A673 (cell line): ENCODE measurements around the gene GPBP1L1. TPM values are rescaled to one million over a fixed set of nuclear protein-coding genes. Genes with fewer than 3 reads are reported as not detected.

ENCODE experiments used
- BruUV-seq: library from RNA; stranded (reverse); fragments of 400-500 nt; replicated peaks from 2 replicates; lab custom pipeline; 2021; lab: Mats Ljungman, UMichigan
- CTCF ChIA-PET: fragments of 300-600 bp; sonication (Branson Sonifier 250); formaldehyde crosslinking; loops from one replicate; lab custom pipeline; 2022; ENCODE audit warnings: antibody characterized with exemption; lab: Charles Lee
- POLR2A ChIA-PET: fragments of 300-600 bp; sonication (Branson Sonifier 250); formaldehyde crosslinking; loops from one replicate; lab custom pipeline; 2022; ENCODE audit warnings: antibody characterized with exemption; ENCODE audit not compliant: low non-redundant PET; lab: Charles Lee
- DNase-seq: peaks from one replicate; pipeline ENCODE4 v3.0.0-alpha.2; 2015; ENCODE audit warnings: low spot score
- H3K27ac ChIP-seq: fragments of 200-600 bp; sonication (generic); 2 replicates; pipeline ENCODE4 v1.5.1; 2016; ENCODE audit warnings: mixed run types, low read depth, mild to moderate bottlenecking, mixed read lengths, antibody characterized with exemption, low read length; ENCODE audit not compliant: poor library complexity, severe bottlenecking
- H3K27me3 ChIP-seq: fragments of 200-600 bp; sonication (generic); replicated peaks from 2 replicates; pipeline ENCODE4 v1.6.1; 2017; ENCODE audit warnings: mixed run types, low read depth, mild to moderate bottlenecking, mixed read lengths, antibody characterized with exemption, low read length; ENCODE audit not compliant: insufficient read depth, poor library complexity
- H3K36me3 ChIP-seq: fragments of 200-600 bp; sonication (generic); 2 replicates; pipeline ENCODE4 v1.6.1; 2016; ENCODE audit warnings: mixed run types, mild to moderate bottlenecking, mixed read lengths, antibody characterized with exemption, low read length; ENCODE audit not compliant: insufficient read depth, poor library complexity, severe bottlenecking
- H3K4me1 ChIP-seq: fragments of 200-600 bp; sonication (generic); 2 replicates; pipeline ENCODE4 v1.6.1; 2017; ENCODE audit warnings: mixed run types, mild to moderate bottlenecking, mixed read lengths, antibody characterized with exemption, low read length; ENCODE audit not compliant: insufficient read depth, poor library complexity, severe bottlenecking
- H3K4me3 ChIP-seq: fragments of 200-600 bp; sonication (generic); 2 replicates; pipeline ENCODE4 v1.5.1; 2016; ENCODE audit warnings: low read depth, mixed run types, mild to moderate bottlenecking, mixed read lengths, low read length; ENCODE audit not compliant: poor library complexity, severe bottlenecking
- H3K9me3 ChIP-seq: fragments of 200-600 bp; sonication (generic); 2 replicates; pipeline ENCODE4 v1.6.1; 2016; ENCODE audit warnings: mixed run types, low read depth, mild to moderate bottlenecking, mixed read lengths, antibody characterized with exemption, low read length; ENCODE audit not compliant: poor library complexity, severe bottlenecking
- CTCF ChIP-seq: fragments of 300-800, 200-600 bp; sonication (generic); conservative IDR thresholded peaks from 2 replicates; pipeline ENCODE4 v1.5.1; 2017; ENCODE audit warnings: low read depth, mild to moderate bottlenecking, antibody characterized with exemption, low read length, moderate library complexity, mixed read lengths
- EZH2 ChIP-seq: fragments of 200-600 bp; sonication (generic); IDR thresholded peaks from 2 replicates; pipeline ENCODE4 v1.6.1; 2017; ENCODE audit warnings: borderline replicate concordance, low read depth, mild to moderate bottlenecking, mixed read lengths, antibody characterized with exemption, low read length; ENCODE audit not compliant: poor library complexity, severe bottlenecking
- intact Hi-C: fragments of 100-400 bp; cut with micrococcal nuclease; formaldehyde crosslinking; loops from one replicate; pipeline ENCODE4 v1.10.0; 2022; ENCODE audit not compliant: unreplicated experiment
- total RNA-seq: library from RNA; stranded (reverse); gene quantifications from 2 replicates; pipeline ENCODE4 v1.2.3, GENCODE V29; 2021

The GPBP1L1 gene
- total RNA-seq, 1 experiment from 2014 or later: 99.0 TPM

- no peak overlapping the region for H3K4me3 ChIP-seq
- H3K9me3 ChIP-seq: no peaks in the 10 kb centered on the region
- H3K27ac ChIP-seq: no peak overlapping the region
- BruUV-seq: no TSS peak
- H3K27me3 ChIP-seq: no peaks in the 10 kb centered on the region
- no peak for DNase-seq
- ChIA-PET POLR2A (no interaction called here), CTCF (no interaction called here)
- TF ChIP-seq CTCF (no peak), EZH2 (no peak)
- intact Hi-C loops: no loop called here
- peaks cover 32% of the 10 kb centered on the region for H3K36me3 ChIP-seq
- H3K4me1 ChIP-seq: no peaks in the 10 kb centered on the region
These were observed 64.3 kb downstream of the GPBP1L1 start for GRCh38 chr1:45621895-45622523.

DNA sequence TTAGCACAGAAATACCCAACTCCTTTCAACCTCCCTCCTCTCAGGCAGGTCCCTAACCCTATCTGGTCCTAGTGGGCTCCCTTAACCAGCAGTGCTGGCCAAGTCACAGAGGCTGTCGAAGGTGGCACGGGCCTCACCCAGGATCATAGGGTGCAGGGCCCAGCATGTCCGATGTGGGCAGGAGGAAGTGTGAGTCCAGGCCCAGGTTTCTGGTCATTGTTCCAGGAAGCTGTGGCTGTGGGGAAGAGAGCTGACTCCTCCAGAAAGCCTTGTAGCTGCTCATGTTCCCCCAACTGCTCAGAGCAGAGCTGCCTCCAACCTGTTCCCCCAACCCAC, 64.9 kb downstream of the GPBP1L1 start:
- BruUV-seq: no TSS peak
- Histone ChIP-seq H3K4me1 (no peaks in the 10 kb centered on the region), H3K27me3 (no peaks in the 10 kb centered on the region), H3K4me3 (no peak overlapping the region), H3K36me3 (peaks cover 36% of the 10 kb centered on the region), H3K9me3 (no peaks in the 10 kb centered on the region), H3K27ac (no peak overlapping the region)
- CTCF ChIA-PET: no interaction called here
- POLR2A ChIA-PET: no interaction called here
- no peak for DNase-seq
- intact Hi-C loops: no loop called here
- TF ChIP-seq EZH2 (no peak), CTCF (no peak)

DNA sequence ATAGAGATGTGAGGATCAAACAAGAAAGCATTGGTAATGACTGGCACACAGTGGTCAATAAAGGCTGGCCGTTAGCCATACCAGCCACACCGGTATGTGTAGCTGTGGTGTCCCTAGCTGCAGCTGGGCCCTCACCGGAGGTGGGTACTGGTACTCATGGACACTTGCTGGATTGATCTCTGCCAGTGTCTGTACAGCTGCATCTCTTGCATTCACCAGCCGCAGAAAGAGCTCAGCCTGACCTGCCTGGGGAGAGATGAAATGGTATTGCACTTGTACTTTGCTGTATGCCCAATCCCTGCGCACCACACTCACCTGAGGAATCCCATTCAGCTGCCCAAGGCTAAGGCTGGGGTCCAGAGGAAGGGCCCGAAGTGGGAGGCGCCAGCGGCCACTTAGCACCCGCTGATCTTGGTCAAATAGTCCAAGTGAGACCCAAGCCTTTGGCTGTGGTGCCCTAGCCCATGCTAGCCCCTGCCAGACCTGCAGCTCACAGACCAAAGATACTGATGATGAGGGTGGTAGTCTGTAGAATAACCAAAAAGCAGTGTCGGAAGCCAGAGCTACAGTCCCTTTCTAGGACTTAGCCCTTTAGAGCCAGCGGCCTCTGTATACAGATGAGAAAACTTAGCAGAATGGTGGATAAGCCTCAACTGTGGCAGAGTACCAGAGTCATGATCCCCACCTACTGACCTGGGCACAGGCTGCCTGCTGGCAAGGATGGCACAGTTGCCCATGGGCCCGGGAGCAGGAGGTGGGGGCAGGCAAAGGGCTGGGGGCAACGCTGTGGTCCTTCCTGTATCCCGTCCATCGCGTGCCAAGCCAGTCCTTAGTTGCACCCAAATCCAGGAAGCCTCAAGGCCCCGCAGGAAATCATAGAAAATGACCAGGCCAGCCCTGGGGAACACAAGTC, 65.5 kb downstream of the GPBP1L1 start:
- H3K36me3 ChIP-seq: peaks cover 42% of the 10 kb centered on the region
- no peak for DNase-seq
- CTCF ChIA-PET: no interaction called here

More for the DNA sequence above, 65.5 kb downstream of the GPBP1L1 start:
- Histone ChIP-seq H3K27ac (no peak overlapping the region), H3K27me3 (no peaks in the 10 kb centered on the region), H3K4me3 (no peak overlapping the region), H3K9me3 (no peaks in the 10 kb centered on the region), H3K4me1 (no peaks in the 10 kb centered on the region)
- TF ChIP-seq CTCF (no peak), EZH2 (no peak)
- intact Hi-C loops: no loop called here
- POLR2A ChIA-PET: interaction anchor here (0.5 kb wide), 1 partner anchor 801 kb away, joined by 4 read pairs; no protein-coding TSS in a partner anchor
- BruUV-seq: no TSS peak
